H1 (cell line): ENCODE measurements around the gene SEC14L3. TPM values are rescaled to one million over a fixed set of nuclear protein-coding genes. Genes with fewer than 3 reads are reported as not detected.
A peak's percentile ranks its signal among the peaks of the same experiment; 100 is the strongest.

ENCODE experiments used
- CTCF ChIA-PET: fragments of 300-600 bp; sonication (Branson Sonifier 250); formaldehyde crosslinking; loops from one replicate; lab custom pipeline; 2021; ENCODE audit not compliant: partially characterized antibody; lab: Charles Lee
- POLR2A ChIA-PET: fragments of 300-600 bp; sonication (Branson Sonifier 250); formaldehyde crosslinking; loops from one replicate; lab custom pipeline; 2021; ENCODE audit warnings: inconsistent platforms; ENCODE audit not compliant: partially characterized antibody; lab: Charles Lee
- DNase-seq, 2 experiments: peaks; one replicate each; pipeline versions ENCODE4 v3.0.0 to v3.0.0-alpha.2; 2010 to 2022; ENCODE audit warnings: low spot score in 2 of 2, low read depth in 1 of 2, mixed read lengths in 1 of 2
- FAIRE-seq: peaks from 2 replicates; lab custom pipeline; 2011; peaks lifted over from hg19 to GRCh38; lab: Jason Lieb, UNC
- H2AFZ ChIP-seq: 2 replicates; pipeline ENCODE4 v1.8.1; 2012; ENCODE audit warnings: low read length, inconsistent platforms
- H2AK5ac ChIP-seq: 2 replicates; pipeline ENCODE4 v1.6.1; 2013; ENCODE audit warnings: low read depth, low read length
- H2BK120ac ChIP-seq: replicated peaks from 2 replicates; pipeline ENCODE3; 2013; ENCODE audit warnings: low read depth, low read length, inconsistent platforms
- H2BK12ac ChIP-seq: 2 replicates; pipeline ENCODE4 v1.6.1; 2013; ENCODE audit warnings: low read depth, low read length
- H2BK15ac ChIP-seq: 2 replicates; pipeline ENCODE4 v1.6.1; 2013; ENCODE audit warnings: low read length
- H2BK20ac ChIP-seq: 2 replicates; pipeline ENCODE4 v1.6.1; 2013; ENCODE audit warnings: low read length
- H2BK5ac ChIP-seq: 2 replicates; pipeline ENCODE4 v1.6.1; 2013; ENCODE audit warnings: low read depth, low read length
- H3K14ac ChIP-seq: 2 replicates; pipeline ENCODE4 v1.6.1; 2013; ENCODE audit warnings: inconsistent platforms; ENCODE audit not compliant: insufficient read length
- H3K18ac ChIP-seq: 2 replicates; pipeline ENCODE4 v1.6.1; 2013; ENCODE audit warnings: low read length; ENCODE audit errors: extremely low read depth
- H3K23ac ChIP-seq: 2 replicates; pipeline ENCODE4 v1.6.1; 2013; ENCODE audit warnings: inconsistent platforms; ENCODE audit not compliant: insufficient read length
- H3K23me2 ChIP-seq: 2 replicates; pipeline ENCODE4 v1.6.1; 2013; ENCODE audit warnings: low read depth, low read length
- H3K27ac ChIP-seq: 2 replicates; pipeline ENCODE4 v1.6.1; 2011; ENCODE audit warnings: low read depth, low read length, inconsistent platforms
- H3K27me3 ChIP-seq, 4 experiments: replicated peaks in 1 of 4; 1 replicate in 1 of 4; 2 replicates in 3 of 4; pipeline versions ENCODE4 v1.6.1 to v1.8.1; 2011 to 2013; ENCODE audit warnings: low read length in 3 of 4, mild to moderate bottlenecking in 3 of 4, inconsistent platforms in 2 of 4, mixed read lengths in 2 of 4, moderate library complexity in 1 of 4; ENCODE audit not compliant: control insufficient read depth in 3 of 4, insufficient read depth in 3 of 4; ENCODE audit errors: extremely low read depth in 1 of 4
- H3K36me3 ChIP-seq, 4 experiments: 2 replicates each; pipeline versions ENCODE4 v1.6.1 to v1.8.1; 2011 to 2013; ENCODE audit warnings: mild to moderate bottlenecking in 4 of 4, low read length in 3 of 4, moderate library complexity in 2 of 4, control low read depth in 1 of 4, inconsistent platforms in 1 of 4; ENCODE audit not compliant: insufficient read depth in 4 of 4, control insufficient read depth in 2 of 4
- H3K4ac ChIP-seq: replicated peaks from 2 replicates; pipeline ENCODE3; 2013; ENCODE audit warnings: low read length, low read depth, mixed read lengths, inconsistent platforms; ENCODE audit not compliant: insufficient read length
- H3K4me1 ChIP-seq, 4 experiments: replicated peaks in 1 of 4; 1 replicate in 1 of 4; 2 replicates in 3 of 4; pipeline versions ENCODE4 v1.6.1 to v1.8.1; 2011 to 2013; ENCODE audit warnings: low read length in 3 of 4, inconsistent platforms in 2 of 4, mixed read lengths in 1 of 4; ENCODE audit not compliant: insufficient read depth in 4 of 4, control insufficient read depth in 3 of 4
- H3K4me2 ChIP-seq, 2 experiments: 2 replicates each; pipeline versions ENCODE4 v1.6.1 to v1.8.1; 2011 to 2013; ENCODE audit warnings: low read depth in 2 of 2, low read length in 2 of 2, control low read depth in 1 of 2, inconsistent platforms in 1 of 2, mild to moderate bottlenecking in 1 of 2; ENCODE audit not compliant: insufficient read depth in 1 of 2
- H3K4me3 ChIP-seq, 4 experiments: fragments of 200-600, 300-600 bp in 1 of 4; sonication (generic), shearing (Covaris generic), sonication (Bioruptor Twin) in 1 of 4; 2 replicates each; pipeline versions ENCODE4 v1.5.1 to v1.8.1; 2011 to 2016; ENCODE audit warnings: low read length in 4 of 4, low read depth in 3 of 4, control low read depth in 2 of 4, inconsistent platforms in 2 of 4, mild to moderate bottlenecking in 2 of 4, mixed read lengths in 1 of 4, moderate library complexity in 1 of 4; ENCODE audit not compliant: insufficient read depth in 2 of 4; ENCODE audit errors: extremely low read depth in 1 of 4
- H3K56ac ChIP-seq: replicated peaks from 2 replicates; pipeline ENCODE3; 2013; ENCODE audit warnings: low read depth, mild to moderate bottlenecking, mixed read lengths, low read length, inconsistent platforms; ENCODE audit not compliant: insufficient read length
- H3K79me1 ChIP-seq: 2 replicates; pipeline ENCODE4 v1.6.1; 2013; ENCODE audit warnings: low read depth, low read length, control low read depth
- H3K79me2 ChIP-seq, 2 experiments: 2 replicates each; pipeline versions ENCODE4 v1.6.1 to v1.8.1; 2012 to 2013; ENCODE audit warnings: low read length in 2 of 2, mild to moderate bottlenecking in 2 of 2, inconsistent platforms in 1 of 2; ENCODE audit not compliant: insufficient read depth in 2 of 2, control insufficient read depth in 1 of 2
- H3K9ac ChIP-seq, 4 experiments: replicated peaks in 1 of 4; 1 replicate in 1 of 4; 2 replicates in 3 of 4; pipeline versions ENCODE4 v1.6.1 to v1.8.1; 2011 to 2013; ENCODE audit warnings: low read depth in 3 of 4, low read length in 3 of 4, control low read depth in 2 of 4, mild to moderate bottlenecking in 2 of 4, moderate library complexity in 2 of 4, inconsistent platforms in 1 of 4; ENCODE audit errors: extremely low read depth in 1 of 4
- H3K9me3 ChIP-seq, 2 experiments: 2 replicates each; pipeline versions ENCODE4 v1.6.1 to v1.8.1; 2012 to 2013; ENCODE audit warnings: mild to moderate bottlenecking in 2 of 2, moderate library complexity in 2 of 2, control low read depth in 1 of 2, inconsistent platforms in 1 of 2, low read depth in 1 of 2, low read length in 1 of 2, mixed read lengths in 1 of 2; ENCODE audit not compliant: insufficient read depth in 2 of 2
- H4K20me1 ChIP-seq, 2 experiments: replicated peaks in 1 of 2; 2 replicates each; pipeline versions ENCODE3 to v1.8.1; 2011 to 2013; ENCODE audit warnings: inconsistent platforms in 2 of 2, low read length in 2 of 2, mild to moderate bottlenecking in 1 of 2; ENCODE audit not compliant: insufficient read depth in 2 of 2, control insufficient read depth in 1 of 2
- H4K5ac ChIP-seq: 2 replicates; pipeline ENCODE4 v1.6.1; 2013; ENCODE audit warnings: low read length, low read depth, mixed read lengths, inconsistent platforms; ENCODE audit not compliant: insufficient read length
- H4K8ac ChIP-seq: 2 replicates; pipeline ENCODE4 v1.8.0; 2013; ENCODE audit warnings: mild to moderate bottlenecking, moderate library complexity, low read length, inconsistent platforms; ENCODE audit not compliant: insufficient read depth; ENCODE audit errors: extremely low read depth
- H4K91ac ChIP-seq: replicated peaks from 2 replicates; pipeline ENCODE3; 2013; ENCODE audit warnings: low read length, mixed read lengths, inconsistent platforms; ENCODE audit not compliant: insufficient read length
- BACH1 ChIP-seq: IDR thresholded peaks from 2 replicates; pipeline ENCODE4 v1.6.1; 2012; ENCODE audit warnings: low read length, improper control_type of control experiment
- CEBPB ChIP-seq: IDR thresholded peaks from 2 replicates; pipeline ENCODE4 v1.6.1; 2012; ENCODE audit warnings: low read depth, low read length
- CHD1 ChIP-seq: IDR thresholded peaks from 2 replicates; pipeline ENCODE4 v1.6.1; 2012; ENCODE audit warnings: low read depth, low read length, improper control_type of control experiment
- EZH2 ChIP-seq: fragments of 200-600 bp; sonication (generic); IDR thresholded peaks from 2 replicates; pipeline ENCODE4 v1.7.1; 2012; ENCODE audit warnings: low read depth, mild to moderate bottlenecking, moderate library complexity, low read length, inconsistent platforms; ENCODE audit not compliant: severe bottlenecking
- GTF2F1 ChIP-seq: IDR thresholded peaks from 2 replicates; pipeline ENCODE4 v1.6.1; 2012; ENCODE audit warnings: low read depth, low read length, improper control_type of control experiment, borderline replicate concordance
- NRF1 ChIP-seq: IDR thresholded peaks from 2 replicates; pipeline ENCODE4 v1.6.1; 2011; ENCODE audit warnings: mild to moderate bottlenecking, low read depth, low read length, improper control_type of control experiment
- RAD21 ChIP-seq, 2 experiments: IDR thresholded peaks in 1 of 2; conservative IDR thresholded peaks in 1 of 2; 2 replicates each; pipeline ENCODE4 v1.6.1; 2011; ENCODE audit warnings: low read depth in 2 of 2, low read length in 2 of 2, improper control_type of control experiment in 1 of 2, inconsistent platforms in 1 of 2, mild to moderate bottlenecking in 1 of 2, moderate library complexity in 1 of 2
- TCF12 ChIP-seq: IDR thresholded peaks from 2 replicates; pipeline ENCODE4 v1.6.1; 2011; ENCODE audit warnings: low read depth, mild to moderate bottlenecking, low read length
- TEAD4 ChIP-seq: IDR thresholded peaks from 2 replicates; pipeline ENCODE4 v1.6.1; 2012; ENCODE audit warnings: low read depth, low read length, inconsistent platforms, mixed read lengths
- WGBS, 2 experiments: shearing (Covaris generic) in 1 of 2; methylation state at CpG; one replicate each; pipeline versions ENCODE4 v1.1.6 to v1.1.7; 2013 to 2015; ENCODE audit warnings: low lambda C conversion rate in 2 of 2, mixed read lengths in 2 of 2, inconsistent platforms in 1 of 2, low coverage in 1 of 2, missing lambda C conversion rate in 1 of 2; ENCODE audit not compliant: insufficient replicate concordance in 2 of 2, insufficient coverage in 1 of 2, insufficient read length in 1 of 2; ENCODE audit errors: extremely low coverage in 1 of 2, missing lambda C conversion rate in 1 of 2; 5-methylcytosine and 5-hydroxymethylcytosine counted together
- polyA plus RNA-seq, 7 experiments: library from polyadenylated mRNA; depleted of rRNA in 3 of 7; stranded (reverse) in 5 of 7; unstranded in 2 of 7; fragments of >200 nt in 5 of 7; fragments of 200-250 nt in 2 of 7; gene quantifications; 1 replicate in 5 of 7; 2 replicates in 1 of 7; 4 replicates in 1 of 7; pipeline versions ENCODE4 v1.2.1 to v1.2.3, GENCODE V29; 2011 to 2013; ENCODE audit warnings: missing spikeins in 2 of 7, mixed read lengths in 2 of 7
- total RNA-seq: library from RNA; stranded (reverse); fragmentation: NEBNext Ultra II Directional; extraction: Animal tissue kit (Norgen Biotek cat#: 25700); gene quantifications from 2 replicates; pipeline ENCODE4 v1.2.1, GENCODE V29; 2021
- TF ChIP-seq, protein P1 (sequence below), 3 experiments: IDR thresholded peaks; 1 replicate in 2 of 3; 2 replicates in 1 of 3; pipeline versions ENCODE4 v1.5.1 to v1.6.1; 2011; ENCODE audit warnings: low read length in 3 of 3, mild to moderate bottlenecking in 3 of 3, inconsistent platforms in 2 of 3, low read depth in 1 of 3, moderate library complexity in 1 of 3; ENCODE audit not compliant: insufficient read depth in 1 of 3; ENCODE audit errors: control extremely low read depth in 1 of 3

The SEC14L3 gene
- total and polyA plus RNA-seq, 2 of the 8 experiments (the other 6 are each of a cell fraction or from before 2014, with no cell fraction given) = not detected

GRCh38 chr22:30453731-30454510 is 17.9 kb downstream of the SEC14L3 start:
- H3K27me3 ChIP-seq = no peaks in the 10 kb centered on the region
- no peak overlapping the region for H3K27ac ChIP-seq
- no peak overlapping the region for H2BK20ac ChIP-seq
- H3K4me2 ChIP-seq = no peak overlapping the region
- H3K9me3 ChIP-seq = no peaks in the 10 kb centered on the region
- no peak overlapping the region for H3K56ac ChIP-seq
- no peak overlapping the region for H2AK5ac ChIP-seq
- no peak overlapping the region for H2AFZ ChIP-seq
- H2BK5ac ChIP-seq = no peak overlapping the region
- no peaks in the 10 kb centered on the region for H4K20me1 ChIP-seq
- H2BK12ac ChIP-seq = no peak overlapping the region
- no peak overlapping the region for H3K18ac ChIP-seq
- H4K91ac ChIP-seq = no peak overlapping the region
- no peak overlapping the region for H3K4me3 ChIP-seq
- no peaks in the 10 kb centered on the region for H3K36me3 ChIP-seq
- H3K23me2 ChIP-seq = no peaks in the 10 kb centered on the region
- no peak overlapping the region for H2BK15ac ChIP-seq
- no peak overlapping the region for H4K8ac ChIP-seq
- no peak for DNase-seq
- H3K23ac ChIP-seq = no peak overlapping the region
- no peak overlapping the region for H3K14ac ChIP-seq
- H2BK120ac ChIP-seq = no peak overlapping the region
- 81% methylated on average over 6 of the region's 6 CpGs; no CpG with 5 or more reads in 1 of the 2 experiments for WGBS, 2 experiments
- H3K9ac ChIP-seq = no peak overlapping the region
- H3K79me2 ChIP-seq = no peaks in the 10 kb centered on the region
- ChIA-PET POLR2A (interaction anchor here (1.0 kb wide), 1 partner anchor 31 kb away, joined by 3 read pairs; no protein-coding TSS in a partner anchor), CTCF (interaction anchor here (0.6 to 1.2 kb wide), 5 partner anchors 9 to 436 kb away, joined by 3 to 8 read pairs (median 4); no protein-coding TSS in a partner anchor)
- no peaks in the 10 kb centered on the region for H3K4me1 ChIP-seq
- no peak overlapping the region for H4K5ac ChIP-seq
- FAIRE-seq = no peak
- H3K79me1 ChIP-seq = no peaks in the 10 kb centered on the region
- no peak overlapping the region for H3K4ac ChIP-seq
- TF ChIP-seq GTF2F1 = no peak
- TF ChIP-seq, protein P1, sequence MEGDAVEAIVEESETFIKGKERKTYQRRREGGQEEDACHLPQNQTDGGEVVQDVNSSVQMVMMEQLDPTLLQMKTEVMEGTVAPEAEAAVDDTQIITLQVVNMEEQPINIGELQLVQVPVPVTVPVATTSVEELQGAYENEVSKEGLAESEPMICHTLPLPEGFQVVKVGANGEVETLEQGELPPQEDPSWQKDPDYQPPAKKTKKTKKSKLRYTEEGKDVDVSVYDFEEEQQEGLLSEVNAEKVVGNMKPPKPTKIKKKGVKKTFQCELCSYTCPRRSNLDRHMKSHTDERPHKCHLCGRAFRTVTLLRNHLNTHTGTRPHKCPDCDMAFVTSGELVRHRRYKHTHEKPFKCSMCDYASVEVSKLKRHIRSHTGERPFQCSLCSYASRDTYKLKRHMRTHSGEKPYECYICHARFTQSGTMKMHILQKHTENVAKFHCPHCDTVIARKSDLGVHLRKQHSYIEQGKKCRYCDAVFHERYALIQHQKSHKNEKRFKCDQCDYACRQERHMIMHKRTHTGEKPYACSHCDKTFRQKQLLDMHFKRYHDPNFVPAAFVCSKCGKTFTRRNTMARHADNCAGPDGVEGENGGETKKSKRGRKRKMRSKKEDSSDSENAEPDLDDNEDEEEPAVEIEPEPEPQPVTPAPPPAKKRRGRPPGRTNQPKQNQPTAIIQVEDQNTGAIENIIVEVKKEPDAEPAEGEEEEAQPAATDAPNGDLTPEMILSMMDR (IDR thresholded peaks at IDR 0.05; ENCODE audit: control extremely low read depth in 1 of 3, insufficient read depth in 1 of 3, low read depth in 1 of 3, low read length in 3 of 3) = peak; percentile 26 to 48 (median 37)
- no peak for TF ChIP-seq BACH1
- TF ChIP-seq RAD21 (IDR thresholded peaks at IDR 0.05 in 1 of 2, conservative IDR thresholded peaks at IDR 0.05 in 1 of 2; ENCODE audit: low read depth in 2 of 2, low read length in 2 of 2) = peak; percentile 57 to 71
- no peak for TF ChIP-seq TCF12
- no peak for TF ChIP-seq EZH2
- TF ChIP-seq TEAD4 = no peak
- no peak for TF ChIP-seq NRF1
- TF ChIP-seq CEBPB = peak; percentile 90
- no peak for TF ChIP-seq CHD1
